Effector CD8-positive, alpha-beta T cell (primary cell): ENCODE results near the gene CCDC50.

Experiments used
- DNase-seq: peaks from one replicate; lab custom pipeline; 2025; lab: John Stamatoyannopoulos, UW

CCDC50 gene

DNA sequence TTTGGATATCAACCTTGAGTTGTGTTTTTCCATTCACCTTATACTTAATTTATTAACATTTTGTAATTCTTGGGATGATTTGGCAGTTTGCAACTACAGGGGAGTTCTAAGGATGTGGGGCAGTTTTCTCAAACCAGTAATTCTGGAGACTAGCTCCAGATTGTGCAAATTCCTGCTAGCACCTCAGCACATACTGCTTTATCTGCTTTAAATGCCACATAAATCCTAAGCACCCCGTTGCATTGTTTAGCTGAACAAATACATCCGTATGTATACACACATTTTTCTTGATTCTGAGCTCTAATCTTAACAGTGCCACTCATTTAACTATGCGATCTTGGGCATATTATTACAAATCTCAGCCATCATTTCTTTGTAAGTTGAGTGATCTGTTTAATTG lies 18.0 kb downstream of the CCDC50 start:
- DNase-seq: no peak

- DNase-seq: no peak
Observed at GRCh38 chr3:191348098-191348497, 18.9 kb downstream of the CCDC50 start.

GRCh38 chr3:191350396-191351090 lies 21.3 kb downstream of the CCDC50 start:
- DNase-seq: no peak

DNA sequence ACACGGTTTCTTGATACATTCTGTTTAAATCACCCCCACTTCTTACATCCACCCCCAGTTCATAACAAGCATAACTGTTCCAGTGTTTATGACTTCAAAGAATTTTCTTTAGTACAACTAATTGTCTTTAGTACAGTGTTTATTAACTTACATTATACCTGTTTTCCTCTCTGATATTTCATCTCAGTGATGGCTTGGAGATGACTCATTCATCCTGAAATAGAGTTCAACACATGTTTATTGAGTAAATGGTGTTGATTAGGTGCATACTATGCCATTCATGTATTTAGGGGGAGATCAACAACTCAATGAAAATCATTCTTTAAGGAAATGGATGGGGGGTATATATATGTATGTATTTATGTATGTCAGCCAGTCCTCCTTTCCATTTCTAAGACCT lies 22.8 kb downstream of the CCDC50 start:
- no peak for DNase-seq

DNA sequence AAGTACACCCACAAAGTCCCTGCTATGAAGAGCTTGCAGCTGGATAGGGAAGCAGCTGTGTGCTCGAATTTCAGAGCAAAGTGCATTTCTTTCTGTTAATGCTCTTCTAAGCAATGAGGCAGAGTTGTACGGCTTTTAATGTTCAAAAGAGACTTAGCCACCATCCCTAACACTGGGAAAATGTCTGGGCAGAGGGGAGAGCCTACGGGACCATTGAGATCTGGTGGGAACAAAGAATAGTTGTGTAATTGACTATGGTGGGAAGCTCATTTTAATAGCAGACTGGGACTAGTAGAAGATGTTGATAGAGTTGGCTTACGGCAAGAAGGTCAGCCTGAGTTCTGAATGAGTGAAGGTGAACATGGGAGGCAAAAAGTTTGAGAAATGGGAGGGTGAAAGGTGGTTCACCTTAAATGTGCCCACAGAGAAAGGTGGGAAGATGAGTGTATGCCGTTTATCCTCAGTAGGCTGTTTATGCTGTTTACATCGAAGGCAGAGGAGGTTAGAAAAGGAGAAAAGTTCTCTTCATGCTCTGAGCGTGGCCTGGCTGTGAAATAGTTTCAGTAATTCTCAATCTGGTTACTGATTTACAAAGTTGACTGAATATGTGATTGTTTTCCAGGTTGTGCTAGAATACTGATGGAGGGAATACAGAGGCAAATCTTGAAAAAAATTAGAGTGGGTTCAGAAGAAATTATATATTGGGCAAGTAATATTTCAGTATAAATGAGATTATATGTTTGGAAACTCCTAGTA lies 24.0 kb downstream of the CCDC50 start:
- DNase-seq: no peak

- DNase-seq: no peak
Observed at GRCh38 chr3:191355406-191355805, 26.2 kb downstream of the CCDC50 start.

GRCh38 chr3:191356631-191357439 lies 27.6 kb downstream of the CCDC50 start:
- no peak for DNase-seq

- DNase-seq: no peak
Observed at GRCh38 chr3:191357909-191358308, 28.7 kb downstream of the CCDC50 start.

- DNase-seq: no peak
Observed at GRCh38 chr3:191358929-191359328, 29.7 kb downstream of the CCDC50 start.

- no peak for DNase-seq
Observed at GRCh38 chr3:191360620-191361019, 31.4 kb downstream of the CCDC50 start.

- no peak for DNase-seq
Observed at GRCh38 chr3:191361456-191361855, 32.3 kb downstream of the CCDC50 start.

GRCh38 chr3:191362037-191362436 lies 32.8 kb downstream of the CCDC50 start:
- no peak for DNase-seq

GRCh38 chr3:191362524-191363090 lies 33.4 kb downstream of the CCDC50 start:
- DNase-seq: no peak

DNA sequence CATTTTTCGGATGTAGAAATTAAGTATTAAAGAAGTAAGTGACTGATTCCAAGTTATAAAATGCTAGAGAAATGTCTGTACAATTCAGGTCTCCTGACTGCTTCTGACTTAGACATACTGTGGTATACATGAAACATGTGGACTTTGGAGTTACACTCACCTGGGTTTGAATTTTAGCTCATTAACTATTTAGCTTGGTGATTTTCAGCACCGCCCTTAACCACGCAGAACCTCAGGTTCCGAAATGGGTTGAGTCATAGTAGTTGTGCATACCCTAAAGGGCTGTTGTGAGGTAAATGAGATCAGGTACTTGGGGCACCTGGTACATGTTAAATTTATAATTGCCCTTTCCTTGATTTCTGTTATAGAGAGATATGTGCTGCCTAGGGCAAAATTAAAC lies 34.0 kb downstream of the CCDC50 start:
- no peak for DNase-seq

DNA sequence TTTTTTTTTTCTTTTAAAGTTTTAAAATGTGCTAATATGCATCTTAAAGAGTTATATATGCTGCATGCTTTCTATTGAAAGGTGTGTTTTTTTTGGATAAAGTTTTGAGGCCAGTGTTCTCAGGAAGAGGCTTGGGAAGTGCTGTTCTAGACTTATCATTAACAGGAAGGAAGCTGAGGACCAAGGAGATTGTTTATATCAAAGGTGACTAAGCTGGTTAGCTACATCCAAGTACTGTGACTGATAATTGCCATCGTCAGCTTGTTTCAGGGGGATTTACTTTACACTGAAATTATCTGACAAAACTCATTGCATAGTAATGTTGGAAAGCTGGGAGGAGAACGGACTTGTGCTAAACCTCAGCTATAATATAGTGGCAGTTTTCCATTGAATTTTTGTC lies 37.5 kb downstream of the CCDC50 start:
- DNase-seq: no peak

DNA sequence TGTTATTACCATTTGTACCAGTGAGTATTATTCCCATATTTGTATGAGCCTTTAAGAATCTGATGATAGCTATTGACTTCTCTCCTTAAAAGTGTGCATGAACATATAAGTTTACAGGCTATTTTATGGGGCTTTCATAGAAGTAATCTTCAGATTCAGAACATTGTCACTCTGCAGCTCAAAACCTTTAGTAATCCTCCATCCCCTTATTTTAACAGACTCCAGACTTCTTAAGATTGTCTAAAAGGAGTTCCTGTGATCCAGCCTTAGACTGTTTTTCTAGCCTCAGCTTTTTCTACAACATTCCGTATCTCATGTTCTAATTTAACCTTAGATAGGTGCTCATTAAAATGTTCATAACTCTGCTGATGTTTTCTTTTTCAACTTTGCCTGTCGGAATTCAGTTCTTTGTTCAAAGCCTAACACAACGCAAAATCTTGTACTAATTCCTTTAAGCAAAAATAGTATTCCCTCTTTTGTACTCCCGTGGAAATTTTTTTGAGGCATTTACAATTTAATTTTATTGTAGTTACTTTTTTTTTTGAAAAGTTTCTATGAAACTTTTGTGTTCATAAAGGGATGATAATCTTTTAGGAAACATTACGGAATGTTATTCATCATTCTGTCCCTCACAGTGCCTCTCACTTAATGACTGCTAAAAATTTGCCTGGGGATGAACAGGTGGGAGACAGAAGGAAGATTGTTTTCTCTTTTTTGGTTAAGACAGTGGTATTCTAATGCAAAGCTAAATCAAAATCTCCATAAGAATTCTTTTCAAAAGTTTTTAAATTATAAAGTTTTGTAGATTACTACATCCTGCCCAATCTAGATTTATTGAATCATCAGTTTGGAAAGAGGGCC lies 39.8 kb downstream of the CCDC50 start:
- DNase-seq: no peak

- DNase-seq: no peak
Observed at GRCh38 chr3:191369616-191370010, 40.4 kb downstream of the CCDC50 start.

GRCh38 chr3:191372122-191372521 lies 42.9 kb downstream of the CCDC50 start:
- DNase-seq: no peak

DNA sequence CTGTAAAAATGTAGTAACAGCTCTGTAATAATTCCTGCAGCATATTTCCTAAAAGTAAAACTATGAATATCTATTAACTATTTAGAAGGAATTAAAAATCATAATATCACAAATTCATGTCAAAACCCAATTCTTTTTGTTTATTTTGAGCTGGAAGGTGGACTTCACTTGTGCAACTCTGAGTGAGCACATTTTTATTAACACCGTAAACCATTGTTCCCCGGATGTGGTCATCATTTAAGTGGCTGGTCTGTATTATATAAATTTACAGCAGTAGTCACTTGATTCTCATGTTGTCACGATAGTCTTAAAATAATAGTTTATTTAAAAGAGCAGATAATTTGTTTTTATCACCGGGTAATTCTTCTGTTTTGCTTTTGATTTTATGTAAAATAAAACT lies 44.1 kb downstream of the CCDC50 start:
- no peak for DNase-seq

DNA sequence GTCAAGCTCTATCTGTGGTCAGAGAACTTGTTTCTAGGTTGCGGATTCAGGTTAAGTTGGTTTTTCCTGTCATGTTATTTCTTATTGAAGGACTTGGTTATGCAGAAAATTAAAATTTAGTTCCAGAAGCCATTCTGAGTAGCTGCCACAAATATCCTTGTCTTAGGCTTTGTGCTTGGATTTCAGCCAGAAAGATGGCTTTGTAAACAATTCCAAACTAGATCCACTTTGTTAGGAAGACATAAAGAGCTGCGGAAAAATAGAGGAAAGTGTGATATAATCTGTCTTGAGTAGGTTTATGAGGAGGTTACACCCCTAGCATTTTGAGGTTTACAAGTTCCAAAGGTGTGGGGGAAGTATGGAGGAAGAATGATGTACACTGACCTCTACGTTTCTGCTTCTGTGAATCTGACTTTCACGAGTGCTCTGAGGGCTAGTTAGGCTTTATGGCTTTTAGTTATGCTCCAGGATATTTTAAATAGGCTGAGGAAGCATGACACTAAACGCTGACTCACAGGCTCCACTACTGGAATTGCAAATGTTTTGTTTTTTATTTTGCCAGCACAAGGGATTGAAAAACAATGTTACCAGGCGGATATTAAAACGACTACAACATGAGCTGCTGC lies 47.4 kb downstream of the CCDC50 start:
- DNase-seq: no peak
